Measurements from ENCODE around the gene SGK1.
"Not testable (repeated sequence)": the region's sequence is repeated elsewhere in the genome, so short reads cannot be mapped to it uniquely, and the experiment has no call there.

Gene SGK1

DNA sequence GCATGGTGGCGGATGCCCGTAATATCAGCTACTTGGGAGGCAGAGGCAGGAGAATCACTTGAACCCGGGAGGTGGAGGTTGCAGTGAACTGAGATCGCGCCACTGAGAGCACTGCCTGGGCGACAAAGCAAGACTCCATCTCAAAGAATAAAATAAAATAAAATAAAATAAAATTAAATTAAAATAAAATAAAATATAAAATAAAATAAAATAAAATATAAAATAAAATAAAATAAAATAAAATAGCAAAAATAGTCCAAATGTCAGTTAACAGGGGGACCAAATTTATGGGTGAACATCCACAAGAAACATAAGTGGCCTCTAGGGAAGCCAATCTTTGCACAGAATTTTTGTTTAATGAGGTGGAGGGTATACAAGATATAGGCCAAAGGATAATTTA, 120.2 kb downstream of the SGK1 start:
- H3K27ac ChIP-seq (ENCODE audit: low read depth, low read length): not testable (repeated sequence)

DNA sequence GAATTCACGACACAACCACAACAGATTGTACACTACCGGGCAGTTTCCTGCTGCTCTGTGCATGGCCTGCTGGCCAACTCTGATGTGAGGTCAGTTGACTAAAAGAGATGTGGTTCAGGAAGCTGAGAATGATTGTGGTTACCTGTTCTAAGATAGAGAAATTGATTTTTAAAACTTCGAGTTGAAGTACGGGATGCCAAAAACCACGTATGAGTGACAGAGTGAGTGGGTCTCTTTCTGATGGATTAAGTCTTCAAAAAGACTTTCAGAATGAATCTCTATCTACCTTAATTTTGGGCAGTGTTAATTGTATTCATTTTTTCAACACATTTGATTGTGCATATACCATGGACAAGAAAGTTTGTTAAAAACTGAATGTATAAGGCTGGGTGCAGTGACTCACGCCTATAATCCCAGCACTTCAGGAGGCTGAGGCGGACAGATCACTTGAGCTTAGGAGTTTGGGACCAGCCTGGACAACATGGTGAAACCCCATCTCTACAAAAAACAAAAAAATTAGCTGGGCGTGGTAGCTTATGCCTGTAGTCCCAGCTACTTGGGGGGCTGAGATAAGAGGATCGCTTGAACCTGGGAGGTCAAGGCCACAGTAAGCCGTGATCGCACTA, 121.2 kb downstream of the SGK1 start:
- H4K12ac ChIP-seq (ENCODE audit: low read depth, low read length): no peak overlapping the region
- no peak overlapping the region for H3K14ac ChIP-seq (ENCODE audit: low read length)
- H2BK5ac ChIP-seq (ENCODE audit: low read depth, low read length, poor library complexity): no peak overlapping the region
- no peak overlapping the region for H3K27ac ChIP-seq (ENCODE audit: low read depth, low read length)
- H3K9ac ChIP-seq (ENCODE audit: low read length): no peak overlapping the region
- no peak overlapping the region for H3K18ac ChIP-seq (ENCODE audit: low read length)
- no peaks in the 10 kb centered on the region for H3K79me2 ChIP-seq (ENCODE audit: control insufficient read depth, insufficient read depth, low read length, poor library complexity)
- H4K8ac ChIP-seq (ENCODE audit: low read depth, low read length): no peak overlapping the region
- H3K79me1 ChIP-seq (ENCODE audit: low read length): peaks cover 5% of the 10 kb centered on the region
- H3K23ac ChIP-seq (ENCODE audit: low read length): no peak overlapping the region
- H2BK12ac ChIP-seq (ENCODE audit: low read length): no peak overlapping the region
- no peak overlapping the region for H2AFZ ChIP-seq (ENCODE audit: insufficient read depth, low read length, poor library complexity)
- H2AK5ac ChIP-seq (ENCODE audit: low read length): no peak overlapping the region
- H3K27me3 ChIP-seq (ENCODE audit: insufficient read depth, low read length): no peaks in the 10 kb centered on the region
- no peak overlapping the region for H3K4me2 ChIP-seq (ENCODE audit: low read length)
- H2BK120ac ChIP-seq (ENCODE audit: insufficient read depth, low read length, poor library complexity): no peak overlapping the region
- peak overlapping the region; percentile 8 for H4K91ac ChIP-seq (ENCODE audit: low read depth, low read length)
- H3K4ac ChIP-seq (ENCODE audit: low read depth, low read length): no peak overlapping the region
- H3K36me3 ChIP-seq (ENCODE audit: control insufficient read depth in 1 of 2, insufficient read depth in 2 of 2, low read length in 2 of 2): no peaks in the 10 kb centered on the region
- no peak for DNase-seq
- no CpG with 5 or more reads among the region's 11 CpGs for WGBS (ENCODE audit: extremely low coverage, insufficient coverage, insufficient read length)
- no peak overlapping the region for H3K4me3 ChIP-seq (ENCODE audit: low read depth, low read length)
- peaks cover 2 to 3% of the 10 kb centered on the region in 2 experiments for H3K4me1 ChIP-seq (ENCODE audit: control insufficient read depth in 1 of 2, insufficient read depth in 2 of 2, low read length in 2 of 2)
- H3K9me3 ChIP-seq (ENCODE audit: insufficient read depth, low read depth, low read length): no peaks in the 10 kb centered on the region

More for the DNA sequence above, 120.2 kb downstream of the SGK1 start:
- H2AFZ ChIP-seq (ENCODE audit: insufficient read depth, low read length, poor library complexity); H3K79me1 ChIP-seq (ENCODE audit: low read length); H2BK12ac ChIP-seq (ENCODE audit: low read length); H3K4me3 ChIP-seq (ENCODE audit: low read depth, low read length); H3K9ac ChIP-seq (ENCODE audit: low read length); H3K18ac ChIP-seq (ENCODE audit: low read length); H3K27me3 ChIP-seq (ENCODE audit: insufficient read depth, low read length); H3K4me2 ChIP-seq (ENCODE audit: low read length); H2AK5ac ChIP-seq (ENCODE audit: low read length); H3K23ac ChIP-seq (ENCODE audit: low read length); H3K4me1 ChIP-seq (ENCODE audit: control insufficient read depth in 1 of 2, insufficient read depth in 2 of 2, low read length in 2 of 2); H3K14ac ChIP-seq (ENCODE audit: low read length); H3K36me3 ChIP-seq (ENCODE audit: control insufficient read depth in 1 of 2, insufficient read depth in 2 of 2, low read length in 2 of 2); H3K9me3 ChIP-seq (ENCODE audit: insufficient read depth, low read depth, low read length); H4K8ac ChIP-seq (ENCODE audit: low read depth, low read length); H4K12ac ChIP-seq (ENCODE audit: low read depth, low read length); H3K4ac ChIP-seq (ENCODE audit: low read depth, low read length); H2BK120ac ChIP-seq (ENCODE audit: insufficient read depth, low read length, poor library complexity); H3K79me2 ChIP-seq (ENCODE audit: control insufficient read depth, insufficient read depth, low read length, poor library complexity); DNase-seq: not testable (repeated sequence)
- Histone ChIP-seq H2BK5ac (ENCODE audit: low read depth, low read length, poor library complexity) (peak overlapping the region; percentile 63), H4K91ac (ENCODE audit: low read depth, low read length) (peak overlapping the region; percentile 55)
- WGBS (ENCODE audit: extremely low coverage, insufficient coverage, insufficient read length): no CpG with 5 or more reads among the region's 6 CpGs

GRCh38 chr6:134195985-134196384, 121.9 kb downstream of the SGK1 start:
- no CpG with 5 or more reads among the region's 3 CpGs for WGBS (ENCODE audit: extremely low coverage, insufficient coverage, insufficient read length)
- no peak for DNase-seq

GRCh38 chr6:134195164-134195906, 122.6 kb downstream of the SGK1 start:
- Histone ChIP-seq H3K9ac (ENCODE audit: low read length) (no peak overlapping the region), H3K4me1 (ENCODE audit: control insufficient read depth in 1 of 2, insufficient read depth in 2 of 2, low read length in 2 of 2) (no peaks in the 10 kb centered on the region)
- WGBS (ENCODE audit: extremely low coverage, insufficient coverage, insufficient read length): no CpG with 5 or more reads among the region's 3 CpGs

More at GRCh38 chr6:134195985-134196384, 121.9 kb downstream of the SGK1 start:
- no peak overlapping the region for H2BK5ac ChIP-seq (ENCODE audit: low read depth, low read length, poor library complexity)
- H3K4me3 ChIP-seq (ENCODE audit: low read depth, low read length): no peak overlapping the region
- H3K27ac ChIP-seq (ENCODE audit: low read depth, low read length): no peak overlapping the region
- no peak overlapping the region for H4K91ac ChIP-seq (ENCODE audit: low read depth, low read length)
- peaks cover 5% of the 10 kb centered on the region for H3K79me1 ChIP-seq (ENCODE audit: low read length)
- H3K36me3 ChIP-seq (ENCODE audit: control insufficient read depth in 1 of 2, insufficient read depth in 2 of 2, low read length in 2 of 2): no peaks in the 10 kb centered on the region
- no peak overlapping the region for H3K18ac ChIP-seq (ENCODE audit: low read length)
- H3K4ac ChIP-seq (ENCODE audit: low read depth, low read length): no peak overlapping the region
- peaks cover 2 to 3% of the 10 kb centered on the region in 2 experiments for H3K4me1 ChIP-seq (ENCODE audit: control insufficient read depth in 1 of 2, insufficient read depth in 2 of 2, low read length in 2 of 2)
- H3K27me3 ChIP-seq (ENCODE audit: insufficient read depth, low read length): no peaks in the 10 kb centered on the region
- H3K9ac ChIP-seq (ENCODE audit: low read length): no peak overlapping the region
- H2AFZ ChIP-seq (ENCODE audit: insufficient read depth, low read length, poor library complexity): no peak overlapping the region
- H3K9me3 ChIP-seq (ENCODE audit: insufficient read depth, low read depth, low read length): no peaks in the 10 kb centered on the region
- H3K4me2 ChIP-seq (ENCODE audit: low read length): no peak overlapping the region
- H2BK120ac ChIP-seq (ENCODE audit: insufficient read depth, low read length, poor library complexity): no peak overlapping the region
- H2AK5ac ChIP-seq (ENCODE audit: low read length): no peak overlapping the region
- no peak overlapping the region for H4K12ac ChIP-seq (ENCODE audit: low read depth, low read length)
- H3K23ac ChIP-seq (ENCODE audit: low read length): no peak overlapping the region
- no peak overlapping the region for H2BK12ac ChIP-seq (ENCODE audit: low read length)
- H4K8ac ChIP-seq (ENCODE audit: low read depth, low read length): no peak overlapping the region
- H3K79me2 ChIP-seq (ENCODE audit: control insufficient read depth, insufficient read depth, low read length, poor library complexity): no peaks in the 10 kb centered on the region
- H3K14ac ChIP-seq (ENCODE audit: low read length): no peak overlapping the region

More at GRCh38 chr6:134195164-134195906, 122.6 kb downstream of the SGK1 start:
- Histone ChIP-seq H4K91ac (ENCODE audit: low read depth, low read length) (no peak overlapping the region), H2BK5ac (ENCODE audit: low read depth, low read length, poor library complexity) (no peak overlapping the region), H3K18ac (ENCODE audit: low read length) (no peak overlapping the region), H3K79me1 (ENCODE audit: low read length) (peaks cover 2% of the 10 kb centered on the region), H2AK5ac (ENCODE audit: low read length) (no peak overlapping the region), H4K12ac (ENCODE audit: low read depth, low read length) (no peak overlapping the region), H2AFZ (ENCODE audit: insufficient read depth, low read length, poor library complexity) (no peak overlapping the region), H2BK120ac (ENCODE audit: insufficient read depth, low read length, poor library complexity) (no peak overlapping the region), H4K8ac (ENCODE audit: low read depth, low read length) (no peak overlapping the region), H3K4ac (ENCODE audit: low read depth, low read length) (no peak overlapping the region), H3K23ac (ENCODE audit: low read length) (no peak overlapping the region), H2BK12ac (ENCODE audit: low read length) (no peak overlapping the region), H3K27me3 (ENCODE audit: insufficient read depth, low read length) (no peaks in the 10 kb centered on the region), H3K4me2 (ENCODE audit: low read length) (no peak overlapping the region), H3K36me3 (ENCODE audit: control insufficient read depth in 1 of 2, insufficient read depth in 2 of 2, low read length in 2 of 2) (no peaks in the 10 kb centered on the region), H3K14ac (ENCODE audit: low read length) (no peak overlapping the region), H3K4me3 (ENCODE audit: low read depth, low read length) (no peak overlapping the region), H3K79me2 (ENCODE audit: control insufficient read depth, insufficient read depth, low read length, poor library complexity) (no peaks in the 10 kb centered on the region), H3K27ac (ENCODE audit: low read depth, low read length) (no peak overlapping the region), H3K9me3 (ENCODE audit: insufficient read depth, low read depth, low read length) (no peaks in the 10 kb centered on the region)
- peak in 1 of 2 donors; percentile 49 for DNase-seq
